Neural cell (in vitro differentiated cells): Measurements from ENCODE around the gene SPEG. TPM values are rescaled to one million over a fixed set of nuclear protein-coding genes. Genes with fewer than 3 reads are reported as not detected.

Experiments used
- H2AFZ ChIP-seq: fragments of 200-600, 300-800 bp; sonication (generic), shearing (Covaris generic); 2 replicates; pipeline ENCODE4 v1.6.0; 2014; ENCODE audit warnings: low read depth, mild to moderate bottlenecking, antibody characterized with exemption, low read length, moderate library complexity
- H3F3A ChIP-seq: fragments of 200-600 bp; shearing (Covaris generic); 2 replicates; pipeline ENCODE4 v1.6.1; 2016; ENCODE audit warnings: mild to moderate bottlenecking, moderate library complexity, mixed read lengths, antibody characterized with exemption, low read length; ENCODE audit not compliant: insufficient read depth, poor library complexity, severe bottlenecking
- H3K27ac ChIP-seq: fragments of 200-600, 300-800 bp; sonication (generic), shearing (Covaris generic); 2 replicates; pipeline ENCODE4 v1.5.1; 2014; ENCODE audit warnings: mild to moderate bottlenecking, low read length, moderate library complexity
- H3K27me3 ChIP-seq: fragments of 300-800, 200-600 bp; sonication (generic), shearing (Covaris generic); 2 replicates; pipeline ENCODE4 v1.6.0; 2014; ENCODE audit warnings: mild to moderate bottlenecking, low read depth, low read length, moderate library complexity; ENCODE audit not compliant: insufficient read depth
- H3K36me3 ChIP-seq: fragments of 300-800, 200-600 bp; sonication (generic), shearing (Covaris generic); 2 replicates; pipeline ENCODE4 v1.5.1; 2014; ENCODE audit warnings: mild to moderate bottlenecking, antibody characterized with exemption, low read length, moderate library complexity; ENCODE audit not compliant: insufficient read depth
- H3K4me2 ChIP-seq: fragments of 300-800, 200-600 bp; sonication (generic), shearing (Covaris generic); 2 replicates; pipeline ENCODE4 v1.6.0; 2014; ENCODE audit warnings: mild to moderate bottlenecking, low read length
- H3K4me3 ChIP-seq: fragments of 300-800, 200-600 bp; sonication (generic), shearing (Covaris generic); 2 replicates; pipeline ENCODE4 v1.5.1; 2014; ENCODE audit warnings: mild to moderate bottlenecking, low read length, moderate library complexity
- H3K79me2 ChIP-seq: fragments of 200-600 bp; shearing (Covaris generic); replicated peaks from 2 replicates; pipeline ENCODE4 v1.6.0; 2014; ENCODE audit warnings: mild to moderate bottlenecking, low read length, moderate library complexity; ENCODE audit not compliant: insufficient read depth
- H3K9ac ChIP-seq: fragments of 300-800, 200-600 bp; sonication (generic), shearing (Covaris generic); 2 replicates; pipeline ENCODE4 v1.6.1; 2016; ENCODE audit warnings: mild to moderate bottlenecking, low read length, mixed read lengths
- H3K9me2 ChIP-seq: fragments of 200-600 bp; shearing (Covaris generic); 2 replicates; pipeline ENCODE4 v1.6.1; 2016; ENCODE audit warnings: mild to moderate bottlenecking, low read length, mixed read lengths; ENCODE audit not compliant: insufficient read depth
- H3K9me3 ChIP-seq: fragments of 200-600, 300-800 bp; sonication (generic), shearing (Covaris generic); 2 replicates; pipeline ENCODE4 v1.6.1; 2016; ENCODE audit warnings: mild to moderate bottlenecking, mixed run types, low read length, moderate library complexity, mixed read lengths
- H4K20me1 ChIP-seq: fragments of 200-600 bp; shearing (Covaris generic); 2 replicates; pipeline ENCODE4 v1.6.1; 2016; ENCODE audit warnings: mild to moderate bottlenecking, mixed run types; ENCODE audit not compliant: insufficient read depth
- CTCF ChIP-seq: fragments of 450-650 bp; IDR thresholded peaks from 2 replicates; pipeline ENCODE4 v1.5.1; 2014; ENCODE audit warnings: antibody characterized with exemption, mild to moderate bottlenecking, moderate library complexity; ENCODE audit not compliant: poor library complexity, severe bottlenecking
- EP300 ChIP-seq: fragments of 450-650 bp; conservative IDR thresholded peaks from 2 replicates; pipeline ENCODE4 v1.6.1; 2014; ENCODE audit warnings: antibody characterized with exemption, mild to moderate bottlenecking, moderate library complexity; ENCODE audit not compliant: poor library complexity, severe bottlenecking
- EZH2 ChIP-seq: fragments of 200-600, 300-800 bp; shearing (Covaris generic), sonication (generic); IDR thresholded peaks from 2 replicates; pipeline ENCODE4 v1.6.1; 2014; ENCODE audit warnings: antibody characterized with exemption, low read length, borderline replicate concordance, mild to moderate bottlenecking; ENCODE audit not compliant: insufficient read depth, poor library complexity, severe bottlenecking
- MXI1 ChIP-seq: fragments of 450-650 bp; conservative IDR thresholded peaks from 2 replicates; pipeline ENCODE4 v1.6.1; 2014; ENCODE audit warnings: antibody characterized with exemption, mild to moderate bottlenecking; ENCODE audit not compliant: poor library complexity, severe bottlenecking
- POLR2AphosphoS5 ChIP-seq: IDR thresholded peaks from 2 replicates; pipeline ENCODE4 v1.6.1; 2012
- RAD21 ChIP-seq: fragments of 450-650 bp; conservative IDR thresholded peaks from 2 replicates; pipeline ENCODE4 v1.6.1; 2014; ENCODE audit warnings: antibody characterized with exemption, mild to moderate bottlenecking, moderate library complexity
- SMC3 ChIP-seq: fragments of 450-650 bp; conservative IDR thresholded peaks from 2 replicates; pipeline ENCODE4 v1.6.1; 2014; ENCODE audit warnings: antibody characterized with exemption, mild to moderate bottlenecking, moderate library complexity; ENCODE audit not compliant: poor library complexity
- TAF1 ChIP-seq: IDR thresholded peaks from 2 replicates; pipeline ENCODE4 v1.6.1; 2012; ENCODE audit warnings: low read depth
- polyA plus RNA-seq: library from polyadenylated mRNA; depleted of rRNA; stranded (reverse); fragments of >200 nt; gene quantifications from 2 replicates; pipeline ENCODE4 v1.2.3, GENCODE V29; 2014
- TF ChIP-seq, protein P1 (sequence below): IDR thresholded peaks from 2 replicates; pipeline ENCODE4 v1.6.1; 2012; ENCODE audit warnings: borderline replicate concordance

The SPEG gene
- polyA plus RNA-seq, 1 donor from 2014 or later = 58.3 TPM

- Histone ChIP-seq H3K9me3 (no peaks in the 10 kb centered on the region), H3K9ac (no peak overlapping the region), H3K4me3 (no peak overlapping the region), H3K36me3 (no peaks in the 10 kb centered on the region), H3K27ac (no peak overlapping the region), H2AFZ (no peak overlapping the region), H3K4me2 (no peak overlapping the region), H3K79me2 (no peaks in the 10 kb centered on the region), H3F3A (no peaks in the 10 kb centered on the region), H4K20me1 (no peaks in the 10 kb centered on the region), H3K27me3 (no peaks in the 10 kb centered on the region), H3K9me2 (no peaks in the 10 kb centered on the region)
- no peak for TF ChIP-seq EP300
- TF ChIP-seq, protein P1, sequence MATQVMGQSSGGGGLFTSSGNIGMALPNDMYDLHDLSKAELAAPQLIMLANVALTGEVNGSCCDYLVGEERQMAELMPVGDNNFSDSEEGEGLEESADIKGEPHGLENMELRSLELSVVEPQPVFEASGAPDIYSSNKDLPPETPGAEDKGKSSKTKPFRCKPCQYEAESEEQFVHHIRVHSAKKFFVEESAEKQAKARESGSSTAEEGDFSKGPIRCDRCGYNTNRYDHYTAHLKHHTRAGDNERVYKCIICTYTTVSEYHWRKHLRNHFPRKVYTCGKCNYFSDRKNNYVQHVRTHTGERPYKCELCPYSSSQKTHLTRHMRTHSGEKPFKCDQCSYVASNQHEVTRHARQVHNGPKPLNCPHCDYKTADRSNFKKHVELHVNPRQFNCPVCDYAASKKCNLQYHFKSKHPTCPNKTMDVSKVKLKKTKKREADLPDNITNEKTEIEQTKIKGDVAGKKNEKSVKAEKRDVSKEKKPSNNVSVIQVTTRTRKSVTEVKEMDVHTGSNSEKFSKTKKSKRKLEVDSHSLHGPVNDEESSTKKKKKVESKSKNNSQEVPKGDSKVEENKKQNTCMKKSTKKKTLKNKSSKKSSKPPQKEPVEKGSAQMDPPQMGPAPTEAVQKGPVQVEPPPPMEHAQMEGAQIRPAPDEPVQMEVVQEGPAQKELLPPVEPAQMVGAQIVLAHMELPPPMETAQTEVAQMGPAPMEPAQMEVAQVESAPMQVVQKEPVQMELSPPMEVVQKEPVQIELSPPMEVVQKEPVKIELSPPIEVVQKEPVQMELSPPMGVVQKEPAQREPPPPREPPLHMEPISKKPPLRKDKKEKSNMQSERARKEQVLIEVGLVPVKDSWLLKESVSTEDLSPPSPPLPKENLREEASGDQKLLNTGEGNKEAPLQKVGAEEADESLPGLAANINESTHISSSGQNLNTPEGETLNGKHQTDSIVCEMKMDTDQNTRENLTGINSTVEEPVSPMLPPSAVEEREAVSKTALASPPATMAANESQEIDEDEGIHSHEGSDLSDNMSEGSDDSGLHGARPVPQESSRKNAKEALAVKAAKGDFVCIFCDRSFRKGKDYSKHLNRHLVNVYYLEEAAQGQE = no peak
These were observed 8.6 kb upstream of the SPEG start for GRCh38 chr2:219426068-219426443.

DNA sequence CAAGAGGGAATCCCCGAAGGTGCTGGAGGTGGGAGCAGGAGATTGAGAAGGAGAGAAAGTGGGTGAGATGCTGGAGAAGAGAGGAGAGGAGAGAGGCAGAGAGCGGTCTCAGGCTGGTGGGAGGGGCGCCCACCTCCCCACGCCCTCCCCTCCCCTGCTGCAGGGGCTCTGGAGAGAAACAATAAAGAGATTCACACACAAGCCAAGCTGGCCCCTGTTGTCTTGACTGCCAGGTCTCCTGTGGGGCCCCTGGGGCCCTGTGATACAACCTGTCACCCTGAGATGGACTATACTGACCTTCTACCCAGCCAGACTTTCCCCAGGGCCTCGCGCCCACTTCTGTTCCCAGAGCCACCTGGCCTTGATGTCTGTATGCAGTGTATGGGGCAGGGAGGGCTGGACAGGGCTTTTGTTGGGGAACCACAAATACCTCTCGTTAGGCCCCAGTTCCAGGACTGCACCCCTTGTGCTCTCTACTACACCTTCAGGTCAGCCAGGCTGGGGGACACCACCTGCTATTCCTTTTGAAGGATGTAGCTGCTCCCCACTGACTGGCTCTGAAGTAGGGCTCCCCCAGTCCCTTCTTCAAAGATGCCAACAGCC lies 8.0 kb upstream of the SPEG start:
- Histone ChIP-seq H4K20me1 (no peaks in the 10 kb centered on the region), H2AFZ (no peak overlapping the region)

GRCh38 chr2:219428469-219428868 lies 6.2 kb upstream of the SPEG start:
- Histone ChIP-seq H3K9ac (no peak overlapping the region), H3K27ac (no peak overlapping the region), H4K20me1 (no peaks in the 10 kb centered on the region), H3K9me3 (no peaks in the 10 kb centered on the region), H3K9me2 (no peaks in the 10 kb centered on the region), H3K27me3 (no peaks in the 10 kb centered on the region), H3F3A (no peaks in the 10 kb centered on the region), H3K4me3 (no peak overlapping the region), H2AFZ (no peak overlapping the region), H3K79me2 (no peaks in the 10 kb centered on the region), H3K4me2 (no peak overlapping the region), H3K36me3 (no peaks in the 10 kb centered on the region)
- TF ChIP-seq POLR2AphosphoS5 (no peak), MXI1 (no peak), CTCF (no peak), RAD21 (no peak), EP300 (no peak), EZH2 (no peak), SMC3 (no peak), TAF1 (no peak)
- TF ChIP-seq, protein P1 = no peak

More for the DNA sequence above, 8.0 kb upstream of the SPEG start:
- Histone ChIP-seq H3K9me3 (no peaks in the 10 kb centered on the region), H3K4me3 (no peak overlapping the region), H3K79me2 (no peaks in the 10 kb centered on the region), H3F3A (no peaks in the 10 kb centered on the region), H3K36me3 (no peaks in the 10 kb centered on the region), H3K9ac (no peak overlapping the region), H3K9me2 (no peaks in the 10 kb centered on the region), H3K27me3 (no peaks in the 10 kb centered on the region), H3K27ac (no peak overlapping the region), H3K4me2 (no peak overlapping the region)
- TF ChIP-seq TAF1 = no peak
- TF ChIP-seq MXI1 = no peak
- no peak for TF ChIP-seq EZH2
- no peak for TF ChIP-seq SMC3
